Hepatocyte (in vitro differentiated cells): Measurements from ENCODE around the gene TRMT61B. TPM values are rescaled to one million over a fixed set of nuclear protein-coding genes. Genes with fewer than 3 reads are reported as not detected.

Experiments
- DNase-seq: peaks from one replicate; pipeline ENCODE4 v3.0.0-alpha.2; 2016; ENCODE audit warnings: low spot score
- H2AFZ ChIP-seq: fragments of 200-600 bp; sonication (generic); 2 replicates; pipeline ENCODE4 v1.6.0; 2016; ENCODE audit warnings: antibody characterized with exemption, mild to moderate bottlenecking
- H3K27ac ChIP-seq: fragments of 200-600 bp; sonication (generic); 2 replicates; pipeline ENCODE4 v1.5.1; 2016; ENCODE audit warnings: mild to moderate bottlenecking
- H3K27me3 ChIP-seq: fragments of 200-600 bp; sonication (generic); 2 replicates; pipeline ENCODE4 v1.6.1; 2016
- H3K36me3 ChIP-seq: fragments of 200-600 bp; sonication (generic); replicated peaks from 2 replicates; pipeline ENCODE4 v1.5.1; 2016; ENCODE audit warnings: low read depth; ENCODE audit not compliant: insufficient read depth
- H3K4me1 ChIP-seq: fragments of 200-600 bp; sonication (generic); 2 replicates; pipeline ENCODE4 v1.5.1; 2016; ENCODE audit warnings: mild to moderate bottlenecking, moderate library complexity; ENCODE audit not compliant: insufficient read depth
- H3K4me2 ChIP-seq: fragments of 200-600 bp; sonication (generic); 2 replicates; pipeline ENCODE4 v1.6.0; 2016
- H3K4me3 ChIP-seq: fragments of 200-600 bp; sonication (generic); 2 replicates; pipeline ENCODE4 v1.5.1; 2016; ENCODE audit warnings: mild to moderate bottlenecking
- H3K79me2 ChIP-seq: fragments of 200-600 bp; sonication (generic); 2 replicates; pipeline ENCODE4 v1.6.0; 2017; ENCODE audit warnings: mild to moderate bottlenecking
- H3K9me2 ChIP-seq: fragments of 200-600 bp; sonication (generic); replicated peaks from 2 replicates; pipeline ENCODE4 v1.6.0; 2017; ENCODE audit warnings: mild to moderate bottlenecking; ENCODE audit not compliant: insufficient read depth
- H3K9me3 ChIP-seq: fragments of 200-600 bp; sonication (generic); 2 replicates; pipeline ENCODE4 v1.5.1; 2016; ENCODE audit warnings: low read depth, mild to moderate bottlenecking
- H4K20me1 ChIP-seq: fragments of 200-600 bp; sonication (generic); 2 replicates; pipeline ENCODE4 v1.6.0; 2016; ENCODE audit warnings: mild to moderate bottlenecking; ENCODE audit not compliant: insufficient read depth, poor library complexity, severe bottlenecking
- EZH2 ChIP-seq: fragments of 200-600 bp; sonication (generic); IDR thresholded peaks from 2 replicates; pipeline ENCODE4 v1.6.1; 2016; ENCODE audit warnings: antibody characterized with exemption, mild to moderate bottlenecking, borderline replicate concordance
- EZH2phosphoT487 ChIP-seq: fragments of 200-600 bp; sonication (generic); IDR thresholded peaks from one replicate; pipeline ENCODE4 v1.6.1; 2018; ENCODE audit warnings: antibody characterized with exemption, mild to moderate bottlenecking, low read depth, moderate library complexity; ENCODE audit not compliant: unreplicated experiment, severe bottlenecking
- WGBS: methylation state at CpG from one replicate; pipeline ENCODE4 v1.1.6; 2016; ENCODE audit warnings: low lambda C conversion rate; ENCODE audit errors: missing lambda C conversion rate; 5-methylcytosine and 5-hydroxymethylcytosine counted together
- polyA plus RNA-seq: library from polyadenylated mRNA; unstranded; fragments of >200 nt; fragmentation: Nextera tagmentation; extraction: Ambion mirVana; gene quantifications from 2 replicates; pipeline ENCODE4 v1.2.1, GENCODE V29; 2016
- total RNA-seq: library from RNA; depleted of rRNA; stranded (reverse); fragments of >200 nt; gene quantifications from 2 replicates; pipeline ENCODE4 v1.2.3, GENCODE V29; 2014
- TF ChIP-seq, protein P1 (sequence below): fragments of 200-600 bp; sonication (generic); IDR thresholded peaks from 2 replicates; pipeline ENCODE4 v1.5.1; 2016; ENCODE audit warnings: antibody characterized with exemption, mild to moderate bottlenecking; ENCODE audit not compliant: poor library complexity

The TRMT61B gene
- total and polyA plus RNA-seq, 2 experiments from 2014 or later: 11.2 to 17.0 TPM

DNA sequence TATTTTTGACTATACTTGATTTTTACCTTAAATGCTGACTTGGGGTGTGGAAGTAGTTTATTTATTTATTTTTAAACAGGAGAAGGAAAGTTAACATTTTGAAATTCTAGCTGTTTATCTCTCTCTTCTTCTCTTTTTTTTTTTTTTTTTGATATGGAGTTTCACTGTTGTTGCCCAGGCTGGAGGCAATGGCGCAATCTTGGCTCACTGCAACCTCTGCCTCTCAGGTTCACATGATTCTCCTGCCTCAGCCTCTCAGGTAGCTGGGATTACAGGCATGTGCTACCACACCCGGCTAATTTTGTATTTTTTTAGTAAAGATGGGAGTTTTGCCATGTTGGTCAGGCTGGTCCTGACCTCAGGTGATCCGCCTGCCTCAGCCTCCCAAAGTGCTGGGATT lies 35.4 kb upstream of the TRMT61B start:
- H3K4me1 ChIP-seq: peaks cover 3% of the 10 kb centered on the region
- 94% methylated on average over 3 of the region's 3 CpGs for WGBS
- TF ChIP-seq EZH2phosphoT487: no peak
- TF ChIP-seq, protein P1, sequence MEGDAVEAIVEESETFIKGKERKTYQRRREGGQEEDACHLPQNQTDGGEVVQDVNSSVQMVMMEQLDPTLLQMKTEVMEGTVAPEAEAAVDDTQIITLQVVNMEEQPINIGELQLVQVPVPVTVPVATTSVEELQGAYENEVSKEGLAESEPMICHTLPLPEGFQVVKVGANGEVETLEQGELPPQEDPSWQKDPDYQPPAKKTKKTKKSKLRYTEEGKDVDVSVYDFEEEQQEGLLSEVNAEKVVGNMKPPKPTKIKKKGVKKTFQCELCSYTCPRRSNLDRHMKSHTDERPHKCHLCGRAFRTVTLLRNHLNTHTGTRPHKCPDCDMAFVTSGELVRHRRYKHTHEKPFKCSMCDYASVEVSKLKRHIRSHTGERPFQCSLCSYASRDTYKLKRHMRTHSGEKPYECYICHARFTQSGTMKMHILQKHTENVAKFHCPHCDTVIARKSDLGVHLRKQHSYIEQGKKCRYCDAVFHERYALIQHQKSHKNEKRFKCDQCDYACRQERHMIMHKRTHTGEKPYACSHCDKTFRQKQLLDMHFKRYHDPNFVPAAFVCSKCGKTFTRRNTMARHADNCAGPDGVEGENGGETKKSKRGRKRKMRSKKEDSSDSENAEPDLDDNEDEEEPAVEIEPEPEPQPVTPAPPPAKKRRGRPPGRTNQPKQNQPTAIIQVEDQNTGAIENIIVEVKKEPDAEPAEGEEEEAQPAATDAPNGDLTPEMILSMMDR: no peak
- no peak for TF ChIP-seq EZH2

DNA sequence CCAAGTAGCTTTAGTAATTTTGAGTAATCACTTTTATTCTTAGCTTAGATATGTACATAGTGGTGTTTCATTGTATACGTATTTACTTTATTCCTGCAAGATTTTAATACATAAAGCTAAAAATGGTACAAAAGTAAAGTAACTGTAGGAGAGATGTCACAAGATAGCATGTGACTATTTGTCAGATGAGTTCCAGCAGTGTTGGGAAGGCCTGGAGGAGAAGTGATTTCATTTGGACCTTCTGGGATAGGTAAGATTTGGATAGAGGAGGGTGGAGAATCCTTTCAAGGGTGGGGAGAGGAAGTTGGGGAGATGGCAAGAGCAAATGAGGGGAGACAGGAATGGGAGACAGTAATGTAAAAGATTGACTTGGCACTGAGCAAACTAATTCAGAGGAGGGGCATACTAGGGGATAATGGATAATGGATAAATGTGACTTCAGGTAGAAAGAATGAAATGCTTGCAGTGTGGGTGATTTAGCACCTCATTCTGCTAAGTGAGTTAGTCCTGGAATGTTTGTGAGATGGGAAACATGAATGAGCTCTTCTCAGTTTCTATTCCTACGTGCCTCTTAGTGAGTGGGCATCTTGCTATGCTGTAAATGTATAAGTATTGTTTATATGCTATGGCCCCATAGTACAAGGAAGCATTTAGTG lies 34.8 kb upstream of the TRMT61B start:
- peaks cover 84% of the 10 kb centered on the region for H3K79me2 ChIP-seq
- no peak overlapping the region for H3K4me2 ChIP-seq
- H3K4me3 ChIP-seq: no peak overlapping the region
- peaks cover 3% of the 10 kb centered on the region for H3K4me1 ChIP-seq
- no peak overlapping the region for H3K27ac ChIP-seq
- no peak for DNase-seq
- H3K9me3 ChIP-seq: no peaks in the 10 kb centered on the region
- no peaks in the 10 kb centered on the region for H3K36me3 ChIP-seq
- 92% methylated on average over 2 of the region's 2 CpGs for WGBS
- no peak overlapping the region for H2AFZ ChIP-seq
- H3K27me3 ChIP-seq: no peaks in the 10 kb centered on the region
- TF ChIP-seq, protein P1: no peak
- no peak for TF ChIP-seq EZH2
- TF ChIP-seq EZH2phosphoT487: no peak
- no peaks in the 10 kb centered on the region for H3K9me2 ChIP-seq
- peaks cover 33% of the 10 kb centered on the region for H4K20me1 ChIP-seq

More for the DNA sequence above, 35.4 kb upstream of the TRMT61B start:
- peaks cover 83% of the 10 kb centered on the region for H3K79me2 ChIP-seq
- H3K4me2 ChIP-seq: no peak overlapping the region
- no peak overlapping the region for H3K27ac ChIP-seq
- H3K36me3 ChIP-seq: no peaks in the 10 kb centered on the region
- no peak for DNase-seq
- no peak overlapping the region for H2AFZ ChIP-seq
- H3K27me3 ChIP-seq: no peaks in the 10 kb centered on the region
- no peaks in the 10 kb centered on the region for H3K9me2 ChIP-seq
- peaks cover 27% of the 10 kb centered on the region for H4K20me1 ChIP-seq
- H3K9me3 ChIP-seq: no peaks in the 10 kb centered on the region
- no peak overlapping the region for H3K4me3 ChIP-seq

GRCh38 chr2:28904295-28904694 lies 34.2 kb upstream of the TRMT61B start:
- Histone ChIP-seq H3K4me1 (peaks cover 3% of the 10 kb centered on the region), H3K27ac (no peak overlapping the region), H3K4me2 (no peak overlapping the region), H3K27me3 (no peaks in the 10 kb centered on the region), H3K36me3 (no peaks in the 10 kb centered on the region), H3K4me3 (no peak overlapping the region), H4K20me1 (peaks cover 39% of the 10 kb centered on the region), H3K79me2 (peaks cover 84% of the 10 kb centered on the region), H3K9me2 (no peaks in the 10 kb centered on the region), H3K9me3 (no peaks in the 10 kb centered on the region), H2AFZ (no peak overlapping the region)
- WGBS: 78% methylated on average over 2 of the region's 2 CpGs
- DNase-seq: no peak
- TF ChIP-seq, protein P1: no peak
- no peak for TF ChIP-seq EZH2phosphoT487
- TF ChIP-seq EZH2: no peak
